ENCODE data around the gene TUBGCP4.

TUBGCP4 gene

GRCh38 chr15:43376017-43376705 is 5.3 kb downstream of the TUBGCP4 start:
- H3K4me3 ChIP-seq (ENCODE audit: insufficient read depth in 1 of 2, low read depth in 1 of 2, low read length in 2 of 2): no peak overlapping the region
- H3K14ac ChIP-seq (ENCODE audit: low read length in 2 of 2): no peak overlapping the region
- H2BK5ac ChIP-seq (ENCODE audit: low read depth, low read length, poor library complexity, severe bottlenecking): no peak overlapping the region
- no peak overlapping the region for H3K4me2 ChIP-seq (ENCODE audit: low read length, poor library complexity, severe bottlenecking)
- no peak overlapping the region for H2BK15ac ChIP-seq (ENCODE audit: low read depth, poor library complexity, severe bottlenecking)
- H2BK120ac ChIP-seq (ENCODE audit: low read depth, low read length): no peak overlapping the region
- peaks cover 2% of the 10 kb centered on the region for H3K4me1 ChIP-seq (ENCODE audit: control insufficient read depth, insufficient read depth, low read depth, low read length)
- H3K79me1 ChIP-seq (replicated peaks; ENCODE audit: low read length, poor library complexity, severe bottlenecking): peaks cover 17% of the 10 kb centered on the region
- DNase-seq: peak; percentile 45
- no peaks in the 10 kb centered on the region for H3K9me3 ChIP-seq (ENCODE audit: control insufficient read depth, low read length)
- no peaks in the 10 kb centered on the region for H3K27me3 ChIP-seq (ENCODE audit: control insufficient read depth in 1 of 2, insufficient read depth in 1 of 2, low read length in 2 of 2)
- 89% methylated on average over 13 of the region's 13 CpGs for WGBS
- H3K9ac ChIP-seq (ENCODE audit: low read length): no peak overlapping the region
- no peak overlapping the region for H2AK5ac ChIP-seq (ENCODE audit: low read length, severe bottlenecking)
- H3K23ac ChIP-seq (ENCODE audit: low read length in 2 of 2): no peak overlapping the region
- no peak overlapping the region for H4K8ac ChIP-seq (ENCODE audit: low read length)
- H2BK12ac ChIP-seq (ENCODE audit: low read length in 2 of 2): no peak overlapping the region
- no peak overlapping the region for H3K27ac ChIP-seq (ENCODE audit: low read length, poor library complexity, severe bottlenecking)
- H3K4ac ChIP-seq (ENCODE audit: low read depth in 1 of 2, low read length in 2 of 2): no peak overlapping the region
- H3K36me3 ChIP-seq (ENCODE audit: control insufficient read depth in 1 of 2, insufficient read depth in 2 of 2, low read depth in 1 of 2, low read length in 2 of 2): peaks cover 0 to 38% of the 10 kb centered on the region in 2 experiments
- H3K18ac ChIP-seq (ENCODE audit: low read depth in 1 of 2, low read length in 2 of 2): no peak overlapping the region
- no peak overlapping the region for H4K91ac ChIP-seq (ENCODE audit: low read length)
- H2AFZ ChIP-seq (ENCODE audit: low read depth, low read length): no peak overlapping the region

- Histone ChIP-seq H3K79me1 (replicated peaks; ENCODE audit: low read length, poor library complexity, severe bottlenecking) (peaks cover 10% of the 10 kb centered on the region), H3K4me3 (ENCODE audit: insufficient read depth in 1 of 2, low read depth in 1 of 2, low read length in 2 of 2) (no peak overlapping the region)
Measured at GRCh38 chr15:43378601-43379000, 7.7 kb downstream of the TUBGCP4 start.

GRCh38 chr15:43382310-43382709 is 11.4 kb downstream of the TUBGCP4 start:
- Histone ChIP-seq H4K91ac (ENCODE audit: low read length) (no peak overlapping the region), H3K4me2 (ENCODE audit: low read length, poor library complexity, severe bottlenecking) (no peak overlapping the region), H2BK5ac (ENCODE audit: low read depth, low read length, poor library complexity, severe bottlenecking) (no peak overlapping the region), H2AK5ac (ENCODE audit: low read length, severe bottlenecking) (no peak overlapping the region), H4K8ac (ENCODE audit: low read length) (no peak overlapping the region), H3K36me3 (ENCODE audit: control insufficient read depth in 1 of 2, insufficient read depth in 2 of 2, low read depth in 1 of 2, low read length in 2 of 2) (peaks cover 11 to 78% of the 10 kb centered on the region in 2 experiments), H3K4me1 (ENCODE audit: control insufficient read depth, insufficient read depth, low read depth, low read length) (no peaks in the 10 kb centered on the region), H3K4me3 (ENCODE audit: insufficient read depth in 1 of 2, low read depth in 1 of 2, low read length in 2 of 2) (no peak overlapping the region), H3K27ac (ENCODE audit: low read length, poor library complexity, severe bottlenecking) (no peak overlapping the region), H2BK12ac (ENCODE audit: low read length in 2 of 2) (no peak overlapping the region), H3K27me3 (ENCODE audit: control insufficient read depth in 1 of 2, insufficient read depth in 1 of 2, low read length in 2 of 2) (no peaks in the 10 kb centered on the region), H2AFZ (ENCODE audit: low read depth, low read length) (no peak overlapping the region), H2BK120ac (ENCODE audit: low read depth, low read length) (no peak overlapping the region), H3K4ac (ENCODE audit: low read depth in 1 of 2, low read length in 2 of 2) (no peak overlapping the region), H3K79me1 (replicated peaks; ENCODE audit: low read length, poor library complexity, severe bottlenecking) (peaks cover 9% of the 10 kb centered on the region), H3K23ac (ENCODE audit: low read length in 2 of 2) (no peak overlapping the region), H3K9me3 (ENCODE audit: control insufficient read depth, low read length) (no peaks in the 10 kb centered on the region), H2BK15ac (ENCODE audit: low read depth, poor library complexity, severe bottlenecking) (no peak overlapping the region), H3K18ac (ENCODE audit: low read depth in 1 of 2, low read length in 2 of 2) (no peak overlapping the region), H3K14ac (ENCODE audit: low read length in 2 of 2) (no peak overlapping the region), H3K9ac (ENCODE audit: low read length) (no peak overlapping the region)
- 92% methylated on average over 2 of the region's 4 CpGs for WGBS
- no peak for DNase-seq

More at GRCh38 chr15:43378601-43379000, 7.7 kb downstream of the TUBGCP4 start:
- Histone ChIP-seq H3K9ac (ENCODE audit: low read length) (no peak overlapping the region), H3K23ac (ENCODE audit: low read length in 2 of 2) (no peak overlapping the region), H2BK120ac (ENCODE audit: low read depth, low read length) (no peak overlapping the region), H3K4me2 (ENCODE audit: low read length, poor library complexity, severe bottlenecking) (no peak overlapping the region), H3K9me3 (ENCODE audit: control insufficient read depth, low read length) (no peaks in the 10 kb centered on the region), H3K27ac (ENCODE audit: low read length, poor library complexity, severe bottlenecking) (no peak overlapping the region), H3K18ac (ENCODE audit: low read depth in 1 of 2, low read length in 2 of 2) (no peak overlapping the region), H2AFZ (ENCODE audit: low read depth, low read length) (no peak overlapping the region), H3K27me3 (ENCODE audit: control insufficient read depth in 1 of 2, insufficient read depth in 1 of 2, low read length in 2 of 2) (no peaks in the 10 kb centered on the region), H2BK5ac (ENCODE audit: low read depth, low read length, poor library complexity, severe bottlenecking) (no peak overlapping the region), H3K14ac (ENCODE audit: low read length in 2 of 2) (no peak overlapping the region), H3K4ac (ENCODE audit: low read depth in 1 of 2, low read length in 2 of 2) (no peak overlapping the region), H3K36me3 (ENCODE audit: control insufficient read depth in 1 of 2, insufficient read depth in 2 of 2, low read depth in 1 of 2, low read length in 2 of 2) (peaks cover 3 to 56% of the 10 kb centered on the region in 2 experiments), H2BK15ac (ENCODE audit: low read depth, poor library complexity, severe bottlenecking) (no peak overlapping the region), H2BK12ac (ENCODE audit: low read length in 2 of 2) (no peak overlapping the region), H2AK5ac (ENCODE audit: low read length, severe bottlenecking) (no peak overlapping the region), H3K4me1 (ENCODE audit: control insufficient read depth, insufficient read depth, low read depth, low read length) (peaks cover 2% of the 10 kb centered on the region), H4K91ac (ENCODE audit: low read length) (no peak overlapping the region), H4K8ac (ENCODE audit: low read length) (no peak overlapping the region)
- no peak for DNase-seq

GRCh38 chr15:43383070-43383469 is 12.2 kb downstream of the TUBGCP4 start:
- no peak overlapping the region for H3K4me2 ChIP-seq (ENCODE audit: low read length, poor library complexity, severe bottlenecking)
- no peak overlapping the region for H2BK120ac ChIP-seq (ENCODE audit: low read depth, low read length)
- H3K79me1 ChIP-seq (replicated peaks; ENCODE audit: low read length, poor library complexity, severe bottlenecking): peaks cover 9% of the 10 kb centered on the region
- no peak overlapping the region for H3K9ac ChIP-seq (ENCODE audit: low read length)
- H3K36me3 ChIP-seq (ENCODE audit: control insufficient read depth in 1 of 2, insufficient read depth in 2 of 2, low read depth in 1 of 2, low read length in 2 of 2): peaks cover 17 to 78% of the 10 kb centered on the region in 2 experiments
- no peak overlapping the region for H2BK12ac ChIP-seq (ENCODE audit: low read length in 2 of 2)
- H3K23ac ChIP-seq (ENCODE audit: low read length in 2 of 2): no peak overlapping the region
- no peaks in the 10 kb centered on the region for H3K27me3 ChIP-seq (ENCODE audit: control insufficient read depth in 1 of 2, insufficient read depth in 1 of 2, low read length in 2 of 2)
- WGBS: 49% methylated on average over 2 of the region's 2 CpGs
- no peak overlapping the region for H4K91ac ChIP-seq (ENCODE audit: low read length)
- H3K9me3 ChIP-seq (ENCODE audit: control insufficient read depth, low read length): no peaks in the 10 kb centered on the region
- H3K14ac ChIP-seq (ENCODE audit: low read length in 2 of 2): no peak overlapping the region
- H3K4me1 ChIP-seq (ENCODE audit: control insufficient read depth, insufficient read depth, low read depth, low read length): no peaks in the 10 kb centered on the region
- no peak overlapping the region for H2BK5ac ChIP-seq (ENCODE audit: low read depth, low read length, poor library complexity, severe bottlenecking)
- H3K18ac ChIP-seq (ENCODE audit: low read depth in 1 of 2, low read length in 2 of 2): no peak overlapping the region
- no peak overlapping the region for H3K27ac ChIP-seq (ENCODE audit: low read length, poor library complexity, severe bottlenecking)
- no peak overlapping the region for H2BK15ac ChIP-seq (ENCODE audit: low read depth, poor library complexity, severe bottlenecking)
- peak; percentile 66 for DNase-seq
- H4K8ac ChIP-seq (ENCODE audit: low read length): no peak overlapping the region
- no peak overlapping the region for H2AK5ac ChIP-seq (ENCODE audit: low read length, severe bottlenecking)
- H3K4ac ChIP-seq (ENCODE audit: low read depth in 1 of 2, low read length in 2 of 2): no peak overlapping the region
- no peak overlapping the region for H3K4me3 ChIP-seq (ENCODE audit: insufficient read depth in 1 of 2, low read depth in 1 of 2, low read length in 2 of 2)
- H2AFZ ChIP-seq (ENCODE audit: low read depth, low read length): no peak overlapping the region

All from mesenchymal stem cell (in vitro differentiated cells and primary cell).